Measurements from ENCODE around the gene PDE11A. TPM values are rescaled to one million over a fixed set of nuclear protein-coding genes. Genes with fewer than 3 reads are reported as not detected.

PDE11A gene
- total RNA-seq = 1 to 10 TPM; 1.2 to 9.4 (median 6.3) TPM
- long read RNA-seq, partial matches to known transcripts = 1 of 1 reads
- long read RNA-seq, other reads (novel, unspliced or antisense) = 0 of 1 reads

DNA sequence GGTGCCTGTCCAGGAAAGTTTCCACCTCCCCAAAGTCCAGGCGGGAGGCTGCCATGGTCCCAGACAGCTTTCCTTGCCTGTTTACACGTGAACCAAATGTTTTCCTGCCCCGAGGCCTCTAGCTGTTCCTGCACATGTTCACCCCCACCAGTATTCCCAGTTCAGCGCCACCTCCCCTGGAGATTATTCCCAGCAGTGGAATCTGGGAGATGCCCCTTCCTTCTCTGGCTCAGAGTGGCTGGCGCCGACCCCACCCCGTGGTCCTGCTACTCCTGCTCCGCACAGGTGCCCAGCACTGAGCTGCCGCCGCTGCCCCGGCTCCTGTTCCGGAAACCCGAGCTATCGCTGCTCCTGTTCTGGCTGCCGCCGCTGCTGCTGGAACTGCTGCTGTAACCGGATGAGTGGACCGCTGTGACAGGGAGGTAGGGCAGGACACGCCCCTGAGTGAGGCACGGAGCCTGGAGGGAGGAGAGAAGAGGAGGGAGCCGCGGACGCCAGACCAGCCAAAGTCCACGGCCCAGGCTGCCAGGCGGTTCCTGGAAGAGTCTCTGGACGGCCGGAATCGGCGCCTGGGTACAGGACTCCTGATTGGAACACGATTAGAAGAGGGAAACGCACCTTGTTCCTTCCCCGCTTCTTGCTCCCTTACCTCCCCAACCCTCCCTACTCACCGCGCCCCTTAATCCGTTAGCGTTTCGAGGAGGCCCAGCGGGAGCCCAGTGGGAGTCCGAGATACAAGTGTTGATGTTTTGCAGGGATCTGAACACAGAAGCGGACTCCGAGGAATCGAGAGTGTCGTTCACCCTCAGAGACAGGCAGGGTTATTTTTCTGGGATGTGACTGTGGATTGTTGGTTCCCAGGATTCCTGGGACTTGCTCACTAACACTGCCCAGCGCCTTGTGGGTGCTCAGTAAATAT lies at the start of gene PDE11A:
PDE11A (minus strand) TSS at position 395 of the 919 bp plus-strand sequence; CDS start at position 55, 340 bp downstream.
- peak within 1 kb of the TSS; percentile 76 to 82 (median 77) for H3K27ac ChIP-seq
- ATAC-seq = peak; percentile 95 to 99 (median 98)

DNA sequence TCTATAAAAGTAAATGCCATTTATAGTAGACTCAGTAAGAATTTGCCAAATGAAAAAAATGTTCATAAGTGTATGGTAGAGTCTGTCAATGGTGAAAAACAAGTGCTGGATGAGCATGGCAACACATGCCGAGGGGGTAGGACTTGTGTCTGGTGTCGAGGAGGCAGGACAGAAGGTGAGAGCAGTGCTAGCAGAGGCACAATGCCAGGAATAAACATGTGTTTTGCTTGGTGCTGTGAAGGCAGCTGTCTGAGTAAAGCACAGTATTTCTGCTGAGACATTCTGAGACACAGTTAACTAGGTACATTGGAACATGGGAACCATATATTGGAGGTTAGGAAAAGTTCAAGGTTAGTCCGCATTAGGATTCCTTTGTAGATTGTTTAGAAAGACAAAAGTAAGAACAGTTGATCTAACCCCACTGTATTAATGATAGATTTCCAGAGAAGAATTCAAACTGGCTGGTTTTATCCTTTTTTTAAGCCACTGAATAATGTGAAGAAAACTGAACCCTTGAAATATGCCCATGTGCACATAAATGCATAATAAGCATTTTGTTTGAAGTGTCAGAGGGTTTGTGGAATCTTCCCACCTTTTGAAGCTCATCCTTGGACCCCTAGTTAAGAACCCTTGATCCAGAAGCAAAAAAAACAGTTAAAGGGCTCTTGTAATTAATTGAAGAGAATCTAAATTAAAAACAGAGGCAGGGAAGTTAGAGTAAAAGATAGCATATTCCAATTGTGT lies 46.8 kb upstream of the PDE11A start:
- peaks cover 0 to 28% (median 11%) of the 10 kb centered on the region in 4 donors for H3K36me3 ChIP-seq
- H3K4me1 ChIP-seq = no peaks in the 10 kb centered on the region
- no peak overlapping the region for H3K27ac ChIP-seq
- intact Hi-C loops (cut with DNase I) = no loop called here
- no peaks in the 10 kb centered on the region for H3K9me3 ChIP-seq
- no peak for DNase-seq
- no peak for ATAC-seq
- TF ChIP-seq POLR2A (IDR thresholded peaks at IDR 0.05) (no peak), CTCF (IDR thresholded peaks at IDR 0.05) (no peak)
- H3K27me3 ChIP-seq = no peaks in the 10 kb centered on the region
- H3K4me3 ChIP-seq = no peak overlapping the region
- 90% methylated on average over 3 of the region's 3 CpGs for WGBS (ENCODE audit: insufficient coverage, low coverage, low lambda C conversion rate, missing lambda C conversion rate)

More for the DNA sequence above, at the start of gene PDE11A:
- intact Hi-C loops (cut with DNase I) = no loop called here
- Histone ChIP-seq H3K4me1 (peaks cover 0 to 40% (median 0%) of the 10 kb centered on the region in 4 donors), H3K9me3 (no peaks in the 10 kb centered on the region), H3K36me3 (no peaks in the 10 kb centered on the region), H3K4me3 (peak within 1 kb of the TSS; percentile 41 to 57 (median 56)), H3K27me3 (no peaks in the 10 kb centered on the region)
- WGBS (ENCODE audit: insufficient coverage, low coverage, low lambda C conversion rate, missing lambda C conversion rate) = 3% methylated on average over 38 of the region's 44 CpGs
- TF ChIP-seq CTCF (IDR thresholded peaks at IDR 0.05) = no peak
- peak; percentile 91 for TF ChIP-seq POLR2A (IDR thresholded peaks at IDR 0.05)
- peak; percentile 93 to 97 (median 96) for DNase-seq

- Histone ChIP-seq H3K27me3 (no peaks in the 10 kb centered on the region), H3K9me3 (no peaks in the 10 kb centered on the region), H3K27ac (no peak overlapping the region), H3K36me3 (peaks cover 0 to 17% (median 5%) of the 10 kb centered on the region in 4 donors), H3K4me1 (peaks cover 0 to 7% (median 2%) of the 10 kb centered on the region in 4 donors), H3K4me3 (no peak overlapping the region)
- 100% methylated on average over 1 of the region's 1 CpG for WGBS (ENCODE audit: insufficient coverage, low coverage, low lambda C conversion rate, missing lambda C conversion rate)
- TF ChIP-seq POLR2A (IDR thresholded peaks at IDR 0.05) (no peak), CTCF (IDR thresholded peaks at IDR 0.05) (no peak)
- DNase-seq = no peak
- intact Hi-C loops (cut with DNase I) = no loop called here
- ATAC-seq = no peak
These were observed 45.1 kb upstream of the PDE11A start for GRCh38 chr2:178117725-178118124.

DNA sequence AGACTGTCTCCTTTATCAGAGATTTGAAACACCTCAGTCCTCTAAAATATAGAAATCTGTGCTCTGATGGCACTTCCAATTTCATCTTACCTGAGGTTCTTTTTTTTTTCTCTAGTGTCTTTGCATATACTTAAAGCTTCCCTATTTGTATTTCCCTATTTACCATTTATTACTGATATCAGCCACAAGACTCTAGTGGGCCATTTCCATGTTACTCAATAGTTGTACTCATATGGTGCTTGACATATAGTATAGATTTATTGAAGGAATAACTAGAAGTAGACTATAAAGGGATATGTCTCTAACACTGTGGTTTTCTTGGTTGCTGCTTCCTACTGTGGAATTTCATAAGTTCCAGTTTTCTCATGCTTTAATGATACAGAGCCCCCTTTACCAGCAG lies 42.7 kb upstream of the PDE11A start:
- H3K4me1 ChIP-seq = peaks cover 0 to 7% (median 2%) of the 10 kb centered on the region in 4 donors
- no peak overlapping the region for H3K4me3 ChIP-seq
- H3K27me3 ChIP-seq = no peaks in the 10 kb centered on the region
- ATAC-seq = no peak
- TF ChIP-seq CTCF (IDR thresholded peaks at IDR 0.05) (no peak), POLR2A (IDR thresholded peaks at IDR 0.05) (no peak)
- H3K36me3 ChIP-seq = peaks cover 0 to 10% (median 0%) of the 10 kb centered on the region in 4 donors
- no peak for DNase-seq
- no peak overlapping the region for H3K27ac ChIP-seq
- intact Hi-C loops (cut with DNase I) = no loop called here
- H3K9me3 ChIP-seq = no peaks in the 10 kb centered on the region
